ENCODE results near the gene RSL24D1.

DNA sequence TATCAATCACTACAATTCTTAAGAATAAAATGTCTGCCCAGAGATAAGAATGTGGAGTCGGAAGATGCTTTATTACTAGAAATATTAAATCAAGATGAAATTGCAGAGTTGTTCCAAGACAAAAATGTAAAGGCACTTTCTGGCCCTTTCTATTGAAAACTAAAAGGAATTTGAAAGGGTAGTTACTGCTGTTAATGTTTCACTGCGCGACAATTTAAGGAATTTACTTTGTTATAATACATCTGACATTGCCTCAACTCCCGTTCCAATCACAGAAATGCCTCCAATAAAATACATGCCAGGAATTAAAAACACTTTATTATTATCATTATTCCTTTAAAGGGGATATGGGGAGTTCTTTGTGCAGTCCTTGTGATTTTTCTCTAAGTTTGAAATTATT is 26.4 kb downstream of the RSL24D1 start:
- TF ChIP-seq, protein P1, sequence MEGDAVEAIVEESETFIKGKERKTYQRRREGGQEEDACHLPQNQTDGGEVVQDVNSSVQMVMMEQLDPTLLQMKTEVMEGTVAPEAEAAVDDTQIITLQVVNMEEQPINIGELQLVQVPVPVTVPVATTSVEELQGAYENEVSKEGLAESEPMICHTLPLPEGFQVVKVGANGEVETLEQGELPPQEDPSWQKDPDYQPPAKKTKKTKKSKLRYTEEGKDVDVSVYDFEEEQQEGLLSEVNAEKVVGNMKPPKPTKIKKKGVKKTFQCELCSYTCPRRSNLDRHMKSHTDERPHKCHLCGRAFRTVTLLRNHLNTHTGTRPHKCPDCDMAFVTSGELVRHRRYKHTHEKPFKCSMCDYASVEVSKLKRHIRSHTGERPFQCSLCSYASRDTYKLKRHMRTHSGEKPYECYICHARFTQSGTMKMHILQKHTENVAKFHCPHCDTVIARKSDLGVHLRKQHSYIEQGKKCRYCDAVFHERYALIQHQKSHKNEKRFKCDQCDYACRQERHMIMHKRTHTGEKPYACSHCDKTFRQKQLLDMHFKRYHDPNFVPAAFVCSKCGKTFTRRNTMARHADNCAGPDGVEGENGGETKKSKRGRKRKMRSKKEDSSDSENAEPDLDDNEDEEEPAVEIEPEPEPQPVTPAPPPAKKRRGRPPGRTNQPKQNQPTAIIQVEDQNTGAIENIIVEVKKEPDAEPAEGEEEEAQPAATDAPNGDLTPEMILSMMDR (IDR thresholded peaks at IDR 0.05; ENCODE audit: low read length): no peak
- TF ChIP-seq EZH2 (optimal IDR thresholded peaks at IDR 0.05; ENCODE audit: low read depth, low read length): no peak

Measured in MM.1S (cell line).